NCI-H2227 (cell line): ENCODE measurements around the gene OR8H1.

ENCODE experiments used
- DNase-seq: peaks from one replicate; lab custom pipeline; 2025; ENCODE audit not compliant: unreplicated experiment; lab: John Stamatoyannopoulos, UW

The OR8H1 gene

GRCh38 chr11:56292154-56292553, at the start of gene OR8H1:
Gene OR8H1, minus strand, starts transcription at chr11:56292254. Its CDS starts 1,192 bp downstream, at chr11:56291062.
- no peak for DNase-seq

- no peak for DNase-seq
Observed at GRCh38 chr11:56340289-56340688, 48.2 kb upstream of the OR8H1 start.

GRCh38 chr11:56333156-56333555, 41.1 kb upstream of the OR8H1 start:
- DNase-seq = no peak

GRCh38 chr11:56331861-56332491, 39.9 kb upstream of the OR8H1 start:
- DNase-seq = no peak

- DNase-seq = no peak
Observed at GRCh38 chr11:56314844-56315243, 22.8 kb upstream of the OR8H1 start, which contains the start of gene OR8K3. Gene OR8K3, plus strand, starts transcription at chr11:56315144. Its CDS starts 3,163 bp downstream, at chr11:56318307.

- DNase-seq = no peak
Observed at GRCh38 chr11:56307836-56308235, 15.8 kb upstream of the OR8H1 start.

- no peak for DNase-seq
Observed at GRCh38 chr11:56296898-56297297, 4.8 kb upstream of the OR8H1 start.

GRCh38 chr11:56273854-56274253, 18.2 kb downstream of the OR8H1 start, which contains the start of gene OR5T1:
Gene OR5T1, plus strand, starts transcription at chr11:56274154. Its CDS starts 1,485 bp downstream, at chr11:56275639.
- DNase-seq = no peak

GRCh38 chr11:56271092-56271491, 21.0 kb downstream of the OR8H1 start:
- no peak for DNase-seq

GRCh38 chr11:56251954-56252353, 40.1 kb downstream of the OR8H1 start, which contains the start of gene OR5T3:
Gene OR5T3, plus strand, starts transcription at chr11:56252254. Its CDS starts 0 bp downstream, at chr11:56252254.
- no peak for DNase-seq
